ENCODE measurements around the gene RNF141.

- TF ChIP-seq MAX (IDR thresholded peaks at IDR 0.05): no peak
- TF ChIP-seq PHF8 (CRISPR knock-in tag; IDR thresholded peaks at IDR 0.05): no peak
- TF ChIP-seq SKIL (CRISPR knock-in tag; IDR thresholded peaks at IDR 0.05; ENCODE audit: borderline replicate concordance): no peak
- TF ChIP-seq RNF2 (conservative IDR thresholded peaks at IDR 0.05; ENCODE audit: low read depth): no peak
- TF ChIP-seq REST (IDR thresholded peaks at IDR 0.05; ENCODE audit: borderline replicate concordance in 1 of 2, low read depth in 1 of 2, low read length in 2 of 2): no peak
- no peak for TF ChIP-seq ZNF207 (IDR thresholded peaks at IDR 0.05; ENCODE audit: borderline replicate concordance)
- TF ChIP-seq ZNF576 (CRISPR knock-in tag; IDR thresholded peaks at IDR 0.05): no peak
- TF ChIP-seq SETDB1 (CRISPR knock-in tag; IDR thresholded peaks at IDR 0.05; ENCODE audit: borderline replicate concordance): no peak
- no peak for TF ChIP-seq LRRFIP1 (CRISPR knock-in tag; conservative IDR thresholded peaks at IDR 0.05)
- no peak for TF ChIP-seq ATF3 (CRISPR knock-in tag; IDR thresholded peaks at IDR 0.05)
- TF ChIP-seq CTCF (CRISPR knock-in tag; IDR thresholded peaks at IDR 0.05): no peak
- no peak for TF ChIP-seq ZNF280B (CRISPR knock-in tag; IDR thresholded peaks at IDR 0.05; ENCODE audit: borderline replicate concordance)
- TF ChIP-seq ZNF30 (CRISPR knock-in tag; IDR thresholded peaks at IDR 0.05): no peak
- TF ChIP-seq ZBTB1 (CRISPR knock-in tag; IDR thresholded peaks at IDR 0.05; ENCODE audit: borderline replicate concordance): no peak
Measured at GRCh38 chr11:10551845-10552352, 10.9 kb upstream of the RNF141 start.
